GM19351 (cell line): ENCODE data around the gene KIF12.
"Not testable (repeated sequence)": the region's sequence is repeated elsewhere in the genome, so short reads cannot be mapped to it uniquely, and the experiment has no call there.

ENCODE experiments used
- ATAC-seq: cut with Tn5 transposase; IDR thresholded peaks from one replicate; pipeline ENCODE4 v1.9.1; 2021; ENCODE audit warnings: mild to moderate bottlenecking, moderate library complexity; ENCODE audit not compliant: unreplicated experiment

The KIF12 gene

GRCh38 chr9:114049441-114050225 is 49.5 kb downstream of the KIF12 start:
- ATAC-seq = no peak

- ATAC-seq = no peak
These were observed 50.3 kb downstream of the KIF12 start for GRCh38 chr9:114048533-114049415.

- no peak for ATAC-seq
These were observed 51.4 kb downstream of the KIF12 start for GRCh38 chr9:114047717-114048116.

- ATAC-seq = no peak
These were observed 52.2 kb downstream of the KIF12 start for GRCh38 chr9:114046875-114047274.

GRCh38 chr9:114046237-114046755 is 52.8 kb downstream of the KIF12 start:
- ATAC-seq = no peak

GRCh38 chr9:114043660-114044059 is 55.4 kb downstream of the KIF12 start:
- ATAC-seq = not testable (repeated sequence)
